GM21515 (cell line): ENCODE measurements around the gene RDH8.

Source experiments
- ATAC-seq: cut with Tn5 transposase; IDR thresholded peaks from one replicate; pipeline ENCODE4 v1.9.1; 2021; ENCODE audit not compliant: unreplicated experiment

RDH8 gene

GRCh38 chr19:10013316-10013715, at the start of gene RDH8:
Gene RDH8 (plus strand): TSS chr19:10013483. CDS start chr19:10013498, 15 bp downstream.
- ATAC-seq = no peak

- no peak for ATAC-seq
Observed at GRCh38 chr19:9966024-9966423, 47.3 kb upstream of the RDH8 start.

GRCh38 chr19:9966448-9966847, 46.8 kb upstream of the RDH8 start:
- ATAC-seq = no peak

GRCh38 chr19:9967326-9967725, 46.0 kb upstream of the RDH8 start:
- ATAC-seq = no peak

- no peak for ATAC-seq
Observed at GRCh38 chr19:9968820-9969687, 44.2 kb upstream of the RDH8 start.

GRCh38 chr19:9969688-9969975, 43.7 kb upstream of the RDH8 start:
- ATAC-seq = no peak

GRCh38 chr19:9970481-9970880, 42.8 kb upstream of the RDH8 start:
- no peak for ATAC-seq

GRCh38 chr19:9971166-9971897, 42.0 kb upstream of the RDH8 start:
- ATAC-seq = no peak

- no peak for ATAC-seq
Observed at GRCh38 chr19:9972103-9972502, 41.2 kb upstream of the RDH8 start.

GRCh38 chr19:9981406-9982260, 31.6 kb upstream of the RDH8 start:
- ATAC-seq = no peak

GRCh38 chr19:9986787-9987281, 26.4 kb upstream of the RDH8 start:
- no peak for ATAC-seq

GRCh38 chr19:9989504-9989903, 23.8 kb upstream of the RDH8 start:
- ATAC-seq = no peak

GRCh38 chr19:9991425-9992191, 21.7 kb upstream of the RDH8 start:
- ATAC-seq = no peak

GRCh38 chr19:9995084-9995483, 18.2 kb upstream of the RDH8 start:
- no peak for ATAC-seq

- no peak for ATAC-seq
Observed at GRCh38 chr19:9995999-9996398, 17.3 kb upstream of the RDH8 start.

GRCh38 chr19:9996541-9996940, 16.7 kb upstream of the RDH8 start:
- no peak for ATAC-seq

- no peak for ATAC-seq
Observed at GRCh38 chr19:10000171-10000826, 13.0 kb upstream of the RDH8 start.

- ATAC-seq = no peak
Observed at GRCh38 chr19:10001899-10002298, 11.4 kb upstream of the RDH8 start.

GRCh38 chr19:10003271-10003670, 10.0 kb upstream of the RDH8 start:
- no peak for ATAC-seq

GRCh38 chr19:10004617-10005016, 8.7 kb upstream of the RDH8 start:
- ATAC-seq = no peak
